NAMALWA (cell line): Measurements from ENCODE around the gene MAN1C1.
A peak's percentile ranks its signal among the peaks of the same experiment; 100 is the strongest.

Experiments
- DNase-seq: peaks from one replicate; pipeline ENCODE4 v3.0.0-alpha.2; 2015; ENCODE audit warnings: low spot score

MAN1C1 gene

DNA sequence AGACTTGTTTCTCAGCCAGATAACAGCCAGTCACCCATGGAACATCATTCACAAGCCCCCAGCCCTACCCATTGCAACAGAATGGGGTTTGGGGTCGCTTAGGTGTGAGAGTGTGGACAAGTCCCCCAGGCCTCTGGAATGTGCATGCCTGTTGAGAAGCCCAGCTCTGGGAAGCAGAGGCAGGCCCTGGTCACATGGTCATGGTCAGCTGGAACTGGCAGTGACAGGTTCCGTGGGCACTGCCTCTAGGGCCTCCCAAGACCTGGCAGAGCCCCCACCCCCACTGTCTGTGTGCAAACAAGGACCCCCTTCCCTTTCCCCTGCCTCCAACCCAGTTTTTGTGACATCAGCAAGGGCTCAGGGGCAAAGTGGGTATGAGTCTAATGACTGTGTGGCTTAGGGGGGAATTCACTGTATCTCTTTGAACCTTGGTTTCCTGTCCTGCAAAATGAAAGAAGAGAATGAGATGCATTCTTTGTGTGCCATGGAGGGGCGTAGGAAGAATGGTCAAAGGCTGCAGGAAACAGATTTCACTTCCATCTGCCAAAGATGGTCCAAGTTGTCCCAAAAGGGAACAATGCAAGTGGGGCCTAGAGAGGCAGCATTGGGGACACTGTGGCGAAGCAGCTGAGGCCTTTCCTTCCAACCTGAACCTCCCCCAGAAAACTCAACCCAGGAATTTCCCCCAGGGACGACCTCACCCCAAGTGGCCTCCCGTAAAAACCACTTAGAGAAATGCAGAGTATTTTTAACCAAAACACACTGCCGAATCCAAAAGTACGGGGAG lies 148.7 kb downstream of the MAN1C1 start:
- no peak for DNase-seq

DNA sequence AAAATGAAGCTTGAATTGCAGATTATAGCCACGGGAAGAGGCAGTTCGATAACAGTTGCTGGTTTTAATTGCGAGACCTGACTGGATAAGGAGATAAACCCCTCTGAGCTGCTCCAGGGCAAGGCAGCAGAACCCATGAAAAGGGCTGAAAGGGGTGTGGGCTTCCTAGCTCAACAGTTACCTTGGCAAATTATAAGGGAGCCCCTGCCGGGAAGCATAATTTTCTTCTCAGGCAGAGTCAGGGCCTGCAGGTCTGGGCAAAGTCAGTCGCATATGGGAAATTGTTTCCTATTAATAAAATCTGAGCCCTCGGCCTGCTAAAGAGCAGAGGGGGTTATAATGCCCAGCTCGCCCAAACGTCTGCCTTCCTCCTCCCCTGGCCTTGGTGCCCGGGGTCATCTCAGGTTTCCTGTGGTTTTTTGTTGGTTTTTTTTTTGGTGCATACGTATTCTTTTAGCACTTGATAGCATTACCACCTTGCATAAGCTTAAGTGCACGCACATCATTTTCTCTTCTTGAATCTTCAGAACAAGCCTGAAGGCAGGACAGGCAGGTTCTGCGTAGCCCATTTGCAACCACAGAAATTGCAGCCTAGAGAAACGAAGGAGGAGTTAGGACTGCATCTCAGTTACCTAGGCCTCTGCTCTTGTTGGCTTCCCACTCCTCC lies 149.5 kb downstream of the MAN1C1 start:
- DNase-seq, result no peak

DNA sequence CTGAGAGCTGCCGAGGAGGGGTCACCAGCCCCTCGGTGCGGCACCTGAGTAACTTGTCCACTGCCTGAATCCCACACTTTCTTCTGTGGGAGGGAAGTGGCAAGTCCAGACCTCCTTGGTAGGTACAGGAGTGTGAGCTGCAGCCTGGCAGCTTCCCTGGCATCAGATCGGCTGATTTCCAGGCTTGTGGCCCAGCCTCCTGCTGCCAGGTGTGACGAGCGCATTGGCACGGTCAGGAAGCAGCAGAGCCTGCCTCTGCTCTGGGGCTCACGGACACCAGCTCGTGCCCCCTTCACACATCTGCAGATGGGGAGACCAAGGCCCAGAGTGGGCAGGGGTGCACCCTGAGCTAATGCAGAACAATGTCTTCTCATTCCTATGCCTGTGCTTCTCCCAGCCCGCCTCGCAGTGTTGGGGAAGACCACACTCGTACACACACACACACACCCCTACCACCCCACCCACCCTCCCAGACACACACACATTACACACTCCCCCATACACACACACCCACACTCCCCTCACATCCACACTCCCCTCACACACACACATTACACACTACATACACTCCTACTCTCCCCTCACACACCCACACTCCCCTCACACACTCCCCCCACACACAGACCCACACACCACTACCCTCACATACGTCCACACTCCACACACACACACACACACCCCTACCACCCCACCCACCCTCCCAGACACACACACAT lies 150.3 kb downstream of the MAN1C1 start:
- no peak for DNase-seq

DNA sequence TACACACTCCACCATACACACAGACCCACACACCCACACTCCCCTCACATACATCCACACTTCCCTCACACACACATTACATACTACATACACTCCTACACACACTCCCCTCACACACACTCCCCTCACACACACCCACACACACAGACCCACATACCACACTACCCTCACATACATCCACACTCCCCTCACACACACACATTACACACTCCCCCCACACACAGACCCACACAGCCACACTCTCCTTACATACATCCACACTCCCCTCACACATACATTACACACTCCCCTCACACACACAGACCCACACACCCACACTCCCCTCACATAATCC lies 150.8 kb downstream of the MAN1C1 start:
- no peak for DNase-seq

DNA sequence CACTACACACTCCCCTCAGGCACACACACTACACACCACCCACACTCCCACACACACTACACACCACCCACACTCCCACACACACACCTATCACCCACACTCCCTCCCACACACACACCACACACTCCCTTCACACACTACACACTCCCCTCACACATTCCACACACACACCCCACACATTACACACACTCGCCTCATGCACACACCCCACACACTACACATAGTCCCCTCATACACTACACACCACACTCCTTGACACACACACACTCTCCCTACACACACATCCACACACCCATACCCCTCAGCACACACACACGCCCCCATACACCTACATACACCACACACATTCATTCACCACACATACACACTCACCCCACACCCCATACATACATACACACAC lies 152.4 kb downstream of the MAN1C1 start:
- no peak for DNase-seq

DNA sequence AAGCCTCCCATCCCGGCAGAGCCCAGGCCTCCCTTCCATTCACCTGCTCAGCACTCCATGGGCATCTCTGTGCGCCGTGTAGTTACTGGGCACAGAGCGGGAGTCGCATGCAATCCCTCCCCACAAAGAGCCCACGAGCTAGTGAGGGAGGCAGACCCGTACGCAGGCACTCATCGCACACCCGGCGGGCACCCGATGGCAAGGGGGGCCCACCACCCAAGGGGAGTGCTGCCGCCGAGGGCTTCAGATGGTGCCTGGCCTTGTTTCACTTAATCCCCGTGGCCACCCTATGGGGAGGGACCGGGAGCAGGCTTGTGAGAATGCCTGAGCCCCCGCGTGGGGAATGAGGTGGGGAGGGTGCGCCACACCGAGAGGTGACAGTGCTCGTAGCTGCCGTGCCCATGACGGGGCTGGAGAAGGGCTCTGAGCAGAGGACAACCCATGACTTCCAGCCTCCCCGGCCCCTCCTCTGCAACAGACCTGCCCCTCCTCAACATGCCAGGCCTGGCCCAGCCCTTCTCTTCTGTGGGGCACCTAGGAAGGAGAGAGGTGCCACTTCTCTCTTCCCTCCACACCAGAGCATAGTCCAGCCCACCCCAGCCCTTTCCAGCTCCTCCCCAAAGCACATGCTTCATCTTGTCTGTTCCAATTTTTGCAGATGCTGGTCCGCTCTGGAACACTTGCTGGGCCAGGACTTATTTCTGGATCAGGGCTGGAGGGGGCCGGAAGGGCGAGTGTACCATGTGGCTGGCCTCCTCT lies 153.2 kb downstream of the MAN1C1 start:
- no peak for DNase-seq

DNA sequence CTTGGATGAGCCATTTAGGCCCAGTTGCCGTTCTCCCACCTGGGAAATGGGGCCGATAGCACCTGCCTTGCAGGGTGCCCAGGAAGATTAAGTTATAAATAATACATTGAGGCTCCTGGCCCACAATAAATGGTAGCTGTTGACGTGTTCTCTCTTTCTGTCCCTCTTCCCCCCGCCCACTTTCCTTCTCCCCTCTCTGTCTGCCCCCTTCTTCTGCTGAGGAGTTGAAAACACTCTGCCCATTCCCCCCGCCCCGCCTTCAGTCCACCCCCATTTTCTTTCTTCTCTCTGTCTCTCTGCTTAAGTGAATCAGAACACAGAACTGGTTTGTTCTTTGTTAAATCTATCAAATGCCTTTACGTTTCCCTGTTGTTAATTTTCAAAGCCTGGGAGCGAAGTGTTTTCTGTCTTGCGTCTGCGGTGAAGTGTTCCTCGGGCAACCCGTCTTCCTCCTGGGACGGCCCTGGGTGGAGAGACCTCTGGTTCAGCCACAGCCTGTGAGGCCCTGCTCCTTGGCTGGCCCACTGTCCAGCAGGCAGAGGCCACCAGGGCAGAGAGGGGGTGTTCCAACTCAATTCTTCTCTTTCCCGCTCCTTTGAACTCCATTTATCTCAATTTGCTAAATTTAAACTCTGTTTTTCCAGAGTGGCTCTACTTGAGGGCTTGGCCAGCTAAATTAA lies 154.1 kb downstream of the MAN1C1 start:
- DNase-seq, result no peak

DNA sequence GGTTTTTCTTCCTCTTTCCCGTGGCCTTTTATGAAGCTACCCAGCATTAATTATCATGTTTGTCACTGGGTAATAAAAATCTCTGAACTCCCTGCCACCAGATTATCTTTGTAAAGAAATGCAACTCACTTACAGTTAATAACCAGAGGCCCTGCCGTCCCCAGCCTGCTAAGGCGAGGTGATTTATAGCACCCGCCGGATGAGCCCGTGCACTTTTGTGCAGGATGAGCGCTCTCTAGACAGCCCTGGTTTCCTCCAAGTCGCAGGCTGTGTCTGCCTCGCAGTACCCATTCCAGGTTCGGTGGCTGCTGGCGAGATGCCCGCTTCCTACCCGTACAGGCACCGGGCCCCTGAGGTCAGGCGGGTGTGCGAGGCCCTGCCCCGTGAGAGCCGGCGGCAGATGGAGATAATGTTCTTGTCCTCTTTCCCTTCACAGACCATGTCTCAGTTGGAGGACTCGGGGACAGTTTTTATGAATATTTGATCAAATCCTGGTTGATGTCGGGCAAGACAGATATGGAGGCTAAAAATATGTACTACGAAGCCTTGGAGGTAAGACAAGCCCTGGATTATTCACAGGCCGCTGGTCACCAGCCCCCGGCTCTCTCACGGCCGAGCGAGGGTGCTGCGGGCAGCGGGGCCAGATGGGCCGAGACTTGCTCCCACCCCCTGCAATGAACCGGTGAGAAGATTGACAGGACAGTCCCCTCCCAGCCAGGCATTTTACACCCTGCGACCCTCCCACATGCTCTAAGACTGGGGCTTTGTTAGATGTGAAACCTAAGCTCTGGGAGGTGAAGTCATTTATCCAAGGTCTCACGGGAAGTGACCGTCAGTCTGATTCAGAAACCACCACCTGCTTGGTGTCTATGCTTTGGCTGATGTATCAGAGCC lies 154.9 kb downstream of the MAN1C1 start:
- DNase-seq, result no peak

DNA sequence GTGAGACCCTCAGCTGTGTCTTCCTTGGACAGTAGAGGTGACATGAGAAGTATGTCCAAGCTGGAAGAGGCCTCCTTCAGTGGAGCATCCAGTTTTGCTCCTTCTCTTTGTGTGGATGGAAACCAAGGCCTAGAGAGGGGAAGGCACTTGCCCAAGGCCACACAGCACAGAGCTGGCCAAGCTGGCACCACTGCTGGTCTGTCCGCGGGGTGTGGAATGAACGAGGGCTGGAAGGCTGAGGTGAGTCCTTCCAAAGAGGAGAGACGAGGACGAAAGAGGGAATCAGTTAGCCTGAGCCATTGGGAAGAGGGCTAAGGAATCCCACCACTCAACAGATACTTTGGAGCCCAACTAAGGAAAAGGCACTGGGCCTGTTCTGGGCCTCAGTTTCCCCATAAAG lies 155.6 kb downstream of the MAN1C1 start:
- DNase-seq, result no peak

DNA sequence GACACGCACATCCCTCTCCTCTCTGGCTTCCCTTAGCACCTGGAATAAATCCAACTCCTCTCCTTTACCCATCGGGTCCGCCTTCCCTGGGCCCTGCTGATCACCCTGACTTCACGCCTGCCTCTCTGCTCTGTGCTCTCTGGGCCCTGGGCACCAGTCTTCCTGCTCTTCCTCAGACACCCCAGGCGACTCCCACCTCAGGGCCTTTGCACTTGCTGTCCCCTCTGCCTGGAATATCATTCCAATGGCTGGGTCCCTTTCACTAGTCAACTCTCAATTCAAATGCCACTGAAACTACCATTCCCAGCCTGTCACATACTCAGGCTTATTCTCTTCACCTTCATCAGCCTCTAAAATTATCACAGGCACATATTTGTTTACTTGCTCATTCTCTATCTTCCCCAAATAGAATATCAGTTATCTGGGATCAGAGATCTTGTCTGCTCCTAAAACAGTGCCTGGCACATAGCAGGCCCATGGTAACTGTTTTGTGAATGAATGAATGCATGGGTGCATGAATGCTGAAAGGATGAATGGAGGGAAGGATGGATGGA lies 156.2 kb downstream of the MAN1C1 start:
- no peak for DNase-seq

DNA sequence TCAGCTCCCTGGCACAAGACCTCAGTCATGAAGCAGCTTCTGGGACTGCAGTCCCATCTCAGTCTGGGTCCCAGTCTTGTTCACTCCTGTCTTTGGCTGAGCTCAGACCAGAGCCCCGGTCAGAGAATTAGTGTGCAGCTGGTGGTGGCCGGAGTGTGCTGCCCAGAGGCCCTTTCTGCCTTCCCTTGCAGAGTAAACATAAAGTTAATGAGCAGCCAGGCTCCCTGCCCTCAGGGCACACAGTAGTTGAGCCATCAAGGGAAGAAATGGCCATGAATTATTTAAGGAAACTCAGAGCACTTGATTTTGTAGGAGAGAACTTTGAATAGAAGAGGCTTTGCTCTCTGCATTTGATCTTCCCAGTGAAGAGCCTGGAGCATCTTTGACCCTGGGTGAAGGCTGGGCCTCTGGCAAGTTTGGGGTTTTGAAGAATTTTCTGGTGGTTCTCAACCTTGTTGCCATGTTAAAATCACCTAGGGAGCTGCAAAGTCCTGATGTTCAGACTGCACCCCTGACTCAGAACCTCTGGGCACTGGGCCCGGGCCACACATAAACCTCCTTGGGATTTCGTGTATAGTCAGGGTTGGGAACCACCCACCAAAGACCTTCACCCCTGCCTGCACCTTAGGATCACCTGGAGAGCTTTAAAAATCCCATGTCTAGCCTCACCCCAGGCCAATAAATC lies 157.0 kb downstream of the MAN1C1 start:
- DNase-seq, result no peak

DNA sequence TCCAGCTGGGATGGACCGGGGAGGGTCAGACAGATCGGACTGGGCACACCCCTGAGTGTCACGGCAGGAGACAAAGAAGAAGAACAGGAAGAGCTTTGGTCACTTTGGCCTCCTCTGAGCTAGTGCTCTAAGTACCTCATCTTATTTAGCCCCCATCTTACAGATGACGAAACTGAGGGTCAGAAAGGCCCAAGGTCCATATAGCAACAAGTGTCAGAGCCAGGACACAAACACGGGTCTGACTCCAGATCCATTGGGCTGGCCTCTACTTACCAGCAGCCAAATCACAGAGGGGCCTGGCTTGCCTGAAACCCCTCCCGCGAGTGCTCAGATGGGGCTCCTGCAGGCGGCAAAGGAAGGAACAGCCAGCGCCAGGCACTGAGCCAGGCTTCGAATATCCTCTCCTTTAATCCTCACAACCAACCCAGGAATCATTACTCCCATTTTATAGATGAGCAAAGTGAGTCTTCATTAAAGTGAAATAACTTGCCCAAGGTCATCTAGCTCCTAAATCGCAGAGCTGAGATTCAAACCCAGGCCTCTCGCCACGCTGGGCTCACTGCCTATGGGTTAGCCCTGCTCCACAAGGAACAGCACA lies 157.7 kb downstream of the MAN1C1 start:
- no peak for DNase-seq

DNA sequence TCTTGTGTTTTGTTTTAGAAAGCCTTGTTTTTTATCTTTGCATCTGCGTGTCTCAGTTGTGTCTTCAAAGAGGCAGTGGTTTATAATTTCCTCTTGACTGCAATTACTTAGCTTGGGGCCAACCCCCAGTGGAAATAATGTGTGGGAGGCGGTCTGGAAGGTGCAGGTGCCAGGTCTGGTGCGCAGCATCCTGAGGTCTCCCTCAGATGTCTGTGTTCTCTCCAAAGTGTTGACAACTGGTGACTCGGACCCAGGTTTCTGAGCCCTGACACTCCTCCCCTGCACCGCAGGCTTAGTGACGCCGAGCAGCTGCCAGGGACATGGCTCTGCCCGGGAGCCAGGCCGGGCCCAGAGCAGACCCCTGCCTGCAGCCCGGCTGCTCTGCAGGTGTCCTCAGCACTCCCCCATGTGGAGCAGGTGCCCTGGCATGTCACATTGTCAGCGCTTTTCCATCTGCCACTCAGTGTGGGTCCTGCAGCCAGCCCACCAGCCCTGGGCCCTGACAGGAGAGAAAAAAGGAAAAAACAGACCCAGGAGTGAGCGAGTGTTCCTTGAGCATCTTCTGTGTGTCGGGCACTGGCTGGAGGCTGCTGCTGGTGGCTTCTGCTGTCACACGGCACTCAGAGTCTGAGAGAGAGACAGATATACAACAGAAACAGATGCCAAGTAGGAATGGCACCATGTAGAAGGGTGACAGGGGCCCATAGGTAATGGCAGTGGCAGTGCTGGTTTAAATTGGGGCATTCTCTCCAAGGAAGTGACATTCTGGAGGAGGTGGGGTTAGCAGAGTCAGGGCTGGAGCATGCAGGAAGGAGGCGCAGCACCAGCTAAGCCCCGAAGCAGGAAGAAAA lies 158.6 kb downstream of the MAN1C1 start:
- peak; percentile 76 for DNase-seq

DNA sequence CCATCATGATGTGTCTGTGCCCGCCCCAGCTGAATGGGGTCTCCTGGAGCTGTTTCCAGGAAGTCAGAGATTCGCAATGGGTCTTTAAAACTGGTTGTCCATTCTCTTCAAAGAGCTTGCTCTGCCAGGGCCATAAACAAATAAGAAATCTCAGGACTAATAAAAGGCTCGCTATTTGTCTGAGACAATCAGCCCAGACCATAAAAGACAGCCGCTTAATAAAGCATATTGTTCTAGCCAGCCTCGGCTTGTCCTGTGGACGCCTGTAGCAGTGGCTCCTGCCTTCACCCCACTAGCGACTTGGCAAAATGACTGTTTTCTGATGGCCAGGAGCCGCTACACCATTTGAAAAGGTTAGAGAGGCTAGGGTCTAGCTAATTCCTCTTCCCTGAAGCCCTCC lies 162.8 kb downstream of the MAN1C1 start:
- no peak for DNase-seq

DNA sequence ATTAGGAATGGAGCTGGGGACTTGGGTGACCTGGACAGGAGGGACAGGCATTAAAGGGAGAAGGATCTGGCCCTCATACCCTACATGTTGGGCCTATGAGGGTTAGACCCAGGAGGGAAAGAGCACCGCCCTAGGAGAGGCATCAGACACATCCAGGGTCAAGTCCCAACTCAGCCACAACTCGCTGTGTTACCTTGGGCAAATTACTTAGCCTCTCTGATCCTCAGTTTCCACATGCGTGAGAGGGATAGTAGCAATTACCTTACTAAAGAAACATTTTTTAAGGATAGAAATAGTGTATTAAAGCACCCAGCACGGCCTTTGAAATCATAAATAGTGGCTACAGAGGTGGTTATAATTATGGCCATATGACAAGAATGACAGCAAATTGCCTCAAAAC lies 163.3 kb downstream of the MAN1C1 start:
- no peak for DNase-seq

DNA sequence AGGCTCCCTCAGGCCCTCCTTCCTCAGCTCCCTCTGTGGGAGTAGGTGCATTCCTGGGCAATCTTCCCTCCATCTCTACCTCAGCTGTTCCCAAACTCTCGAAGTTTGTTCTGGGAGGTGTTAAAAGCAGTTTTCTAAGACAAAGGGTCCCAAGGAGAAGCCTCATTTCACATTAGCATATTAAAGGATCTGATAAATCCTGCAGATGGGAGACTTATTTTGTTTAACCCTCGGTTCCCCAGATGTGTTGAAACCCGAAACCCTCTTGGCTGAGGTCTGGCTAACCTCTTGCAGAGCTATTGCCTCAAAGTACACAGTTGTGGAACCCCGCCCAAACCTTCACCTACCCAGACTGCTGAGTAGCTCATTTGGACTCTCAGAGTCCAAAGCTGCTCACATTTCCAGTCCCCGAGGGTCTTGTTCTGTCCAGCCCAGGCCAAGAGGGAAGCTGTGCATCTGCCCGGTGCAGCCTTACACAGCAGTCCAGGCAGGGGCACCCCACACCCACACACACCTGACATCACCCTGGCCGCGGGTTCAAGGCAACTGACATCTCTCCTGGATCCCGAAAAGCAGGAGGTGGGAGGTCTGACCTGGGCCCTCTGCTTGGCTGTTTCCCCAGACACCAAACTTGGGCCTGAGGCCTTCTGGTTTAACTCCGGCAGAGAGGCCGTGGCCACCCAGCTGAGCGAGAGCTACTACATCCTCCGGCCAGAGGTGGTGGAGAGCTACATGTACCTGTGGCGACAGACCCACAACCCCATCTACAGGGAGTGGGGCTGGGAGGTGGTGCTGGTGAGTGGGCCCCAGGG lies 163.9 kb downstream of the MAN1C1 start:
- DNase-seq, result no peak

DNA sequence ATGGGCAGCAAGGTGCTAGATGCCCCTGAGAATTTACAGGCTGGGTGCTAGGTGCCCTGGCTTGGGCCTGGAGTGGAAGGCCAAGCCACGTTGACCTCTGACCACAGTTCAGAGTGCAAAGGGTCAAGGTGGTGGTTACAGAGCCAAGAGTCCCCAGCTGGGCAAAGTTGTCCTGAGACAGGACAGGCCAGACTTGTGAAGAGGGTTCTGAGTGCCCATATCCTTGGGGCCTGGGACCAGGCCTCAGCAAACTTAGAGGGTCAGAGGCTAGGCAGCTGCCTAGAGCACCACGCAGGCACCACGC lies 164.5 kb downstream of the MAN1C1 start:
- DNase-seq, result no peak

DNA sequence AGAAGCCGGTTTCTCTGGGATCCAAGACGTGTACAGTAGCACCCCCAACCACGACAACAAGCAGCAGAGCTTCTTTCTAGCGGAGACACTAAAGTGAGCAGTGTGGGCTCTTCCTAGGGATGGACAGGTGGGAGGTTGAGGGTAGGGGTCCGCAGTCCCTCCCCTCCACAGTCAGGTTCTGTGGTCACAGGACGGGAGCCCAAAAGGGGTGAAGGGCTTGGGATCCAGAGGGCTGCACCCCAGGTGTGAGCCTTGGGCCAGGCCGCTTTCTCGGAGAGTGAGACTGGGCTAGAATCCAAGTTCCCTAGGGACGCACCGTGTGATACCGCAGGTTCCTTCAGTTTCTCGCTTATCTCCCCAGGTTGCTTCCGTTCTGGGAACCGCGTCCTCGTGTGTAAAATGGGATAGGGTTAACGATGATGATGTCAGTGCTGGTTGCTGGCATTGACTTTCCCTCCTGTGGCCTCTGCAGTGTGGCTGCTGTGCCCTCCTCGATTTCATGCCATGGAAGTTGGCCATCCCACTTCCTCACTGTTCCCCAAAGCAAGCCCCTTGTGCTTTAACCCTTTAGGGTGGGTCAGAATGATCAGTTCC lies 166.1 kb downstream of the MAN1C1 start:
- DNase-seq, result no peak
